NCI-H69 (cell line): ENCODE measurements around the gene DUSP11.
A peak's percentile ranks its signal among the peaks of the same experiment; 100 is the strongest.
"Not testable (repeated sequence)": the region's sequence is repeated elsewhere in the genome, so short reads cannot be mapped to it uniquely, and the experiment has no call there.

Source experiments
- DNase-seq: peaks from one replicate; lab custom pipeline; 2025; lab: John Stamatoyannopoulos, UW

The DUSP11 gene

GRCh38 chr2:73772819-73773218 is 7.1 kb downstream of the DUSP11 start:
- DNase-seq = no peak

GRCh38 chr2:73770725-73771124 is 9.2 kb downstream of the DUSP11 start:
- DNase-seq = no peak

- no peak for DNase-seq
These were observed 12.9 kb downstream of the DUSP11 start for GRCh38 chr2:73766994-73767393.

GRCh38 chr2:73766349-73766748 is 13.6 kb downstream of the DUSP11 start:
- DNase-seq = no peak

GRCh38 chr2:73764945-73765344 is 15.0 kb downstream of the DUSP11 start:
- no peak for DNase-seq

GRCh38 chr2:73762571-73762970 is 17.3 kb downstream of the DUSP11 start:
- DNase-seq = no peak

- DNase-seq = no peak
These were observed 20.0 kb downstream of the DUSP11 start for GRCh38 chr2:73759904-73760303.

- no peak for DNase-seq
These were observed 20.6 kb downstream of the DUSP11 start for GRCh38 chr2:73759285-73759764.

- DNase-seq = not testable (repeated sequence)
These were observed 25.6 kb downstream of the DUSP11 start for GRCh38 chr2:73754332-73754731.

GRCh38 chr2:73749314-73749713 is 30.6 kb downstream of the DUSP11 start:
- no peak for DNase-seq

GRCh38 chr2:73746877-73747208 is 33.1 kb downstream of the DUSP11 start:
- no peak for DNase-seq

GRCh38 chr2:73746015-73746876 is 33.7 kb downstream of the DUSP11 start:
- DNase-seq = no peak

- DNase-seq = no peak
These were observed 39.1 kb downstream of the DUSP11 start for GRCh38 chr2:73740767-73741166.

- DNase-seq = no peak
These were observed 40.8 kb downstream of the DUSP11 start for GRCh38 chr2:73739101-73739500.

GRCh38 chr2:73736855-73737779 is 42.8 kb downstream of the DUSP11 start, which contains the start of gene TPRKB:
Gene TPRKB, minus strand, starts transcription at chr2:73737345. Its CDS starts 2,776 bp downstream, at chr2:73734569.
- peak; percentile 97 for DNase-seq

- no peak for DNase-seq
These were observed 43.5 kb downstream of the DUSP11 start for GRCh38 chr2:73736378-73736777.

GRCh38 chr2:73730810-73731209 is 49.1 kb downstream of the DUSP11 start:
- no peak for DNase-seq

GRCh38 chr2:73728711-73729110 is 51.2 kb downstream of the DUSP11 start:
- no peak for DNase-seq

GRCh38 chr2:73728043-73728442 is 51.9 kb downstream of the DUSP11 start:
- DNase-seq = no peak

GRCh38 chr2:73726657-73727056 is 53.2 kb downstream of the DUSP11 start:
- DNase-seq = not testable (repeated sequence)

- no peak for DNase-seq
These were observed 60.9 kb downstream of the DUSP11 start for GRCh38 chr2:73718851-73719621.

GRCh38 chr2:73718421-73718820 is 61.5 kb downstream of the DUSP11 start:
- DNase-seq = no peak
